ENCODE data around the gene MFSD2B.

MFSD2B gene

DNA sequence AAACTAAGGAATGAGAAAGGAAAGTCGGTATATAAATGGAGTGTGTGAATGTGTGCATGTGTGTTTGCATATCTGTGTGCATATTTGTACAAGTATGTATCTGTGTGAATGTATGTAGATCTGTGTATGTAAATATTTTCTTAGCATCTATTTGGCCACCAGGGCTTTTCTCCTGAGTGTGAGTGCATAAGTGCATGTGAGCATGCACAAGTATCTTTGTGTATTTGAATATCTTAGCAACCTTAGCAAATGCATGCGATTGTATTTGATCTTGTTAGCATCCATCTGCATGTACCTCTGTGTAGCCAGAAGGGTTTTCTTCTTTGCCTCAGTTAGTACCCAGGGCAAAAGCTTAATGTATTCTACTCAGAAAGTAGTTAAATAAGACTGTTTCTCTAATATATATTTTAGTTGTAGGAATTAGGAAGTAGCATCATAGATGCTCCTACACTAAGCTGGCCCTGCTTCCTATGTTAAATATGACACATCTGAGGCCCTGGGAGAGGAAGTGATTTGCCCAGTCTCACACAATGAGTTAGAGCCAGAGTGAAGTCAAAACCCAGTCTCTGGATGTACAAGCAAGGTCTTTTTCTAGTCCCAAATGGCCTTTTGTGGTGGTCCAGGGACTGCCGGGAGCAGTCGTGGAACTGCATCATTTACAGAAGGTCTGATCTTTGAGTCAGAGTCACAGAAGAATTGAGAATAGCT is 48.8 kb downstream of the MFSD2B start:
- CTCF ChIA-PET: interaction anchor here (0.9 to 3.8 kb wide), 5 partner anchors 8 to 131 kb away, joined by 3 to 25 read pairs (median 10); partner anchors contain the start of genes FKBP1B and WDCP
- DNase-seq (ENCODE audit: extremely low spot score): no peak
- POLR2A ChIA-PET: no interaction called here
- TF ChIP-seq, protein P1, sequence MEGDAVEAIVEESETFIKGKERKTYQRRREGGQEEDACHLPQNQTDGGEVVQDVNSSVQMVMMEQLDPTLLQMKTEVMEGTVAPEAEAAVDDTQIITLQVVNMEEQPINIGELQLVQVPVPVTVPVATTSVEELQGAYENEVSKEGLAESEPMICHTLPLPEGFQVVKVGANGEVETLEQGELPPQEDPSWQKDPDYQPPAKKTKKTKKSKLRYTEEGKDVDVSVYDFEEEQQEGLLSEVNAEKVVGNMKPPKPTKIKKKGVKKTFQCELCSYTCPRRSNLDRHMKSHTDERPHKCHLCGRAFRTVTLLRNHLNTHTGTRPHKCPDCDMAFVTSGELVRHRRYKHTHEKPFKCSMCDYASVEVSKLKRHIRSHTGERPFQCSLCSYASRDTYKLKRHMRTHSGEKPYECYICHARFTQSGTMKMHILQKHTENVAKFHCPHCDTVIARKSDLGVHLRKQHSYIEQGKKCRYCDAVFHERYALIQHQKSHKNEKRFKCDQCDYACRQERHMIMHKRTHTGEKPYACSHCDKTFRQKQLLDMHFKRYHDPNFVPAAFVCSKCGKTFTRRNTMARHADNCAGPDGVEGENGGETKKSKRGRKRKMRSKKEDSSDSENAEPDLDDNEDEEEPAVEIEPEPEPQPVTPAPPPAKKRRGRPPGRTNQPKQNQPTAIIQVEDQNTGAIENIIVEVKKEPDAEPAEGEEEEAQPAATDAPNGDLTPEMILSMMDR (IDR thresholded peaks at IDR 0.05; ENCODE audit: control extremely low read depth, extremely low read depth, low read depth, missing control alignments): no peak

DNA sequence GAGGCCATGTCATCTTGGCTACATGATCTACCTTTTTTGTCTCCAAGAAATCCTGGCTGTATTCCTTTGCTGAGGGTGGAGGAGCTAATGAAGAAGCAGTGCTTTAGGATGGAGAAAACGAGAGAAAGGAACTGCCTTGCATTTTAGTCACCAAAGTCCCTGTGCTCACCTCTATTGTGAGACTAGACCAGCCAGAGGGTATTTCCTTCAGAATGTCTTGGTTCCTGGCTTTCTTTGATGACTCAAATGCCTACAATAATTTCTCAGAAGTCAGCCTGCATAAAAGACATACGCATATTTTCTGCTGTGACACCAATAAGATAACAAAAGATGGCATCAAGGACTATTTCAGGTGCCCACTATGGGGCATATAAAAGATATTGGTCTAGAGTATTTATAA is 55.5 kb downstream of the MFSD2B start:
- TF ChIP-seq, protein P1 (IDR thresholded peaks at IDR 0.05; ENCODE audit: control extremely low read depth, extremely low read depth, low read depth, missing control alignments): no peak
- CTCF ChIA-PET: interaction anchor here (0.8 to 11.3 kb wide), 4 partner anchors 11 to 18 kb away, joined by 3 to 91 read pairs (median 8); partner anchors contain the start of genes FKBP1B, SF3B6 and TP53I3
- POLR2A ChIA-PET: interaction anchor here (0.6 to 1.0 kb wide), 2 partner anchors 11 to 122 kb away, joined by 3 read pairs; partner anchors contain the start of gene SF3B6
- no peak for DNase-seq (ENCODE audit: extremely low spot score)

DNA sequence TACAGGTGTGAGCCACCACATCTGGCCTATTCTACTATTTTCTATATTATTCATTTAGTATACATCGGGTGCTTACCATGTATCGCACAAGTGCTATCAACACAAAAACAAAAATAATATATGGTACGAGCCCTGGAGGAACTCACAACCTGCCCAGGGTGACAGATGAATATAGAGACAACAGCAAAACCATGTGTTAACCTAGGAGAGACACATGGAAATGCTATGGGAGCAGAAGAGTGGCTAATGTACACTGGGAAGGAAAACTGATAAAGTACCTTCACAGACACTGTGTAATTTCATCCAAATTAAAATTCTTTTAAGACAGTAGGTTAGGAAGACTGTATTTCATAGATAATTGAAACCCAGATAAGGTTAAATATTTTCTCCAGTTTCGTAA is 62.4 kb downstream of the MFSD2B start:
- DNase-seq (ENCODE audit: extremely low spot score): no peak
- POLR2A ChIA-PET: interaction anchor here (1.0 kb wide), 1 partner anchor 12 kb away, joined by 3 read pairs; no protein-coding TSS in a partner anchor
- TF ChIP-seq, protein P1 (IDR thresholded peaks at IDR 0.05; ENCODE audit: control extremely low read depth, extremely low read depth, low read depth, missing control alignments): no peak
- CTCF ChIA-PET: interaction anchor here (1.0 to 11.3 kb wide), 6 partner anchors 11 to 248 kb away, joined by 3 to 91 read pairs (median 6); partner anchors contain the start of genes ATAD2B and TP53I3

DNA sequence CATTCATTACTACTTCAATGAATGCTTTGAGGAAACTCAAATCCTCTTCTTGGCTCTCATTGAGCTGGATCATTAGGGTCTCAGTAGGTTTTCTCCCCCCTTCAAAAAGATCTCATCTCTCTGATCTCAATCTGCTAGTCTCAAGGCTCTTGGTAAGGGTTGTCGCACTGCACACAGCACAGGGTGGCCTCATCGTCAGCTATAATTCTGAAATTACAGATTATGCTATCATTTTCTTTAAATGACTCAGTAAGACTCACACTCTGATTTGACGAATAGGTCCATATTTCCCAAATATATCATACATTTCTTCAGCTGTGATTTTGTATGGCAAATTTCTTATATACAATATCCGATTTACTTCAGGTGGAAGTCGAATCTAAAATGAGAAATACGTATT is 63.9 kb downstream of the MFSD2B start:
- TF ChIP-seq, protein P1 (IDR thresholded peaks at IDR 0.05; ENCODE audit: control extremely low read depth, extremely low read depth, low read depth, missing control alignments): no peak
- CTCF ChIA-PET: interaction anchor here (1.0 to 11.3 kb wide), 6 partner anchors 9 to 249 kb away, joined by 3 to 91 read pairs (median 6); partner anchors contain the start of genes ATAD2B and TP53I3
- POLR2A ChIA-PET: no interaction called here

DNA sequence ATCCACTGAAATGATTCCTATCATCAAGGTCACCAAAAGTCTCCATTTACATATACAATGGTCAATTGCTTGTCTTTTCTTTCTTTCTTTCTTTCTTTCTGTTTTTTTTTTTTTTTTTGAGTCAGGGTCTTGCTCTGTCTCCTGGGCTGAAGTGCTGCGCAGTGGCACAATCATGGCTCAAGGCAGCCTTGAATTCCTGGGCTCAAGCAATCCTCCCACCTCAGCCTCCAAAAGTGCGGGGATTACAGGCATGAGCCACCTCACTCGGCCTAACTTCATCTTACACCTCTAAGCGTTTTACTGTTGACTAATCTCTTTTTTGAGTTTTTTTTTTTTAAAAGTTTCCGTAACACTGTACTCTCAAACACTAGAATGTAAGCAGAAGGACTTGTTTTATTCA is 65.4 kb downstream of the MFSD2B start:
- no peak for DNase-seq (ENCODE audit: extremely low spot score)
- TF ChIP-seq, protein P1 (IDR thresholded peaks at IDR 0.05; ENCODE audit: control extremely low read depth, extremely low read depth, low read depth, missing control alignments): no peak
- CTCF ChIA-PET: interaction anchor here (1.9 to 2.0 kb wide), 3 partner anchors 9 to 14 kb away, joined by 11 to 18 read pairs (median 13); partner anchors contain the start of gene TP53I3
- POLR2A ChIA-PET: no interaction called here

More for the DNA sequence above, 63.9 kb downstream of the MFSD2B start:
- DNase-seq (ENCODE audit: extremely low spot score): no peak
